ENCODE results near the gene IL18BP.

IL18BP gene

GRCh38 chr11:71998649-71999310 lies at the start of gene IL18BP:
Gene IL18BP (plus strand): TSS chr11:71998909. CDS start chr11:71999985, 1,076 bp downstream.
- DNase-seq: no peak

DNA sequence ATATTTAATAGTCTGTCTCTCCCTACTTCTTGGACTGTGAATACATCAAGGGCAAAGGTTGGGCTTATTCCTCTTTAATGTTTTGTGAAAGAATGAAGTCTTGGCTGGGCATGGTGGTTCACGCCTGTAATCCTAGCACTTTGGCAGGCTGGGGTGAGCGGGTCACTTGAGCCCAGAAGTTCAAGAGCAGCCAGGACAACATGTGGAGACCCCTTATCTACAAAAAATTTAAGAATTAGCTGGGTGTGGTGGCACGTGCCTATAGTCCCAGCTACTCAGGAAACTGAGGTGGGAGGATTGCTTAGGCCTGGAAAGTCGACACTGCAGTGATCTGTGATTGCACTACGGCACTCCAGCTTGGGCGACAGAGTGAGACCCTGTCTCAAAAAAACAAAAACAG lies 49.7 kb upstream of the IL18BP start:
- no peak for DNase-seq

DNA sequence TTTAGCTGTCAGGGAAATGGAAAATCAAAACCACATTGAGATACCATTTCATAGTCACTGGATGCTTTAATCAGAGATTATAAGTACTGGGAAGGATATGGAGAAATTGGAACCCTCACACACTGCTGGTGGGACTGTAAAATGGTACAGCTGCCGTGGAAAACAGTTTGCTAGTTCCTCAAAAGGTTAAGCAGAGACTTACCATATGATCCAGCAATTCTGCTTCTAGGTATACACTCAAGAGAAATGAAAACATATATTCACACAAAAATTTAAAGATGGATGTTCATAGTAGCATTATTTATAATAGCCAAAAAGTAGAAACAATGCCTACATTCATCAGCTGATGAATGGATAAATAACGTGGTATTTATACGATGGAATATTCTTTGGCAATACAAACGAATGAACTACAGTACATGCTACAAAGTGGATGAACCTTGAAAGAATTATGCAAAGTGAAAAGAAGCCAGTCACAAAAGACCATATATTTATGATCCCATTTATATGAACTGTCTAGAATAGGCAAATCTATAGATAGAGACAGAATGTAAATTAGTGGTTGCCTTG lies 46.9 kb upstream of the IL18BP start:
- DNase-seq: no peak

- no peak for DNase-seq
Observed at GRCh38 chr11:71955898-71956456, 42.7 kb upstream of the IL18BP start.

GRCh38 chr11:71962428-71963038 lies 36.2 kb upstream of the IL18BP start:
- no peak for DNase-seq

DNA sequence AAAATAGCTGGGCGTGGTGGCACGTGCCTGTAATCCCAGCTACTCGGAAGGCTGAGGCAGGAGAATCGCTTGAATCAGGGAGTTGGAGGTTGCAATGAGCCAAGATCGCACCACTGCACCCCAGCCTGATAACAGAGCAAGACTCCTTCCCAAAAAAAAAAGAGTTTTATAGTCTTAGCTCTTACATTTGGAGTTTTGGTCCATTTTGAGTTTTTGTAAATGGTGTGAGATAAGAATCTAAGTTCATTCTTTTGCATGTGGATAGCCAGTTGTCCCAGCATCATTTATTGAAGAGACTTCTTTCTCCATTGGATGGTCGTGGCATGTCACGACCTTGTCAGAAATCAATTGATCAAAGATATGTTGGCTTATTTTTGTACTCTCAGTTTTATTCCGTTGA lies 35.2 kb upstream of the IL18BP start:
- DNase-seq: no peak

DNA sequence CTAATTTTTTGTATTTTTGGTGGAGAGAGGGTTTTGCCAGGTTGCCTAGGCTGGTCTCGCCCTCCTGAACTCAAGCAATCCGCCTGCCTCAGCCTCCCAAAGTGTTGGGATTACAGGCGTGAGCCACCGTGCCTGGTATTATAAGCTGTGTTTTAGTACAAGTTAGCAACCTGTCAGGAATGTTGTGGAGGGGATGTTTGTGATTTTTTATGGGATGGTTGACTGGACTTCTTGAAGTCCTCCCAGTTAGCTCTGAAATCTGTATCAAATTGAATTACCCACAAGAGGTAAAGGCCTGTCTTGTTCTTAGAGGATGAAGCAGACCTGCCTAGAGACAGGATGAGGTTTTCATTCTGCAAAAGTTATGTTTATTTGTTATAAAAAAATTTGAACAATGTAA lies 34.1 kb upstream of the IL18BP start:
- no peak for DNase-seq

GRCh38 chr11:71971680-71972079 lies 27.0 kb upstream of the IL18BP start:
- no peak for DNase-seq

GRCh38 chr11:71976551-71976950 lies 22.2 kb upstream of the IL18BP start:
- no peak for DNase-seq

- no peak for DNase-seq
Observed at GRCh38 chr11:71977090-71977489, 21.6 kb upstream of the IL18BP start.

GRCh38 chr11:71977743-71978418 lies 20.8 kb upstream of the IL18BP start:
- DNase-seq: peak; percentile 4

DNA sequence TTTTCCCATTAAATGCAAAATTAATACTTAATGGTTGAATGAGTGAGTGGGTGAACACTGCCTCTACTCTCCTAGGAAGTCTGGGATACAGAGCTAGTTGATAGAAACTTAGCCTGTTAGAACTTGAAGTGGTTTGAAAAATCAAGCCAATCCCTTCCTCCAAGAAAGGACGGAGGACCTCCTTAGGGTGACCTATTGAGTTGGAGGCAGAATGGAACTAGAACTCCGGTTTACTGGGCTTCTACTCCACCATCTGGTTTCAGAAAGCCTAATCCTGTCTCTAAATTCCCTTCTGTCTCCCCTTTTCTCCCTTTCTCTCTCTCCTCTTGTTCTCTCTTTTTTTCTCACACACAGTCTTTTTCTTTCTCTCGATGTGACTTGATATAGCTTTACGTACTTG lies 19.6 kb upstream of the IL18BP start:
- DNase-seq: no peak

DNA sequence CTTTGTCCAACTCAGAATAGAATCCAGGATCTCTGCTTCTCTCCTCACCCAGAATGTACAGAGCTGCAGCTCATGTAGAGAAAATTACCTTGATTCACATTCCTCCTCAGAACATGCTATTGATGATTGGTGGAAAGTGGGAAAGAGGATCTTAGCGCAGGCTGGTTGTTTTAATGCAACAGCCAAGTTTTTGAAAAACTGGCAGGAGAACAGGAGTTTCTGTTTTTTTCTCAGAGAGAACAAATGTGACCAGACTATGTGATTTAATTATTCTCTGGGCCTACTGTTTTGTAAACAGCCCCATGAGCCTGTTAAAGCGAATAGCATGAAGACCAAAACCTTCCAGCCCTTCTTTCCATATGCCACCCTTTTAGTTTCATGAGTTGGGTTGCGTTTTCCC lies 19.1 kb upstream of the IL18BP start:
- DNase-seq: no peak

DNA sequence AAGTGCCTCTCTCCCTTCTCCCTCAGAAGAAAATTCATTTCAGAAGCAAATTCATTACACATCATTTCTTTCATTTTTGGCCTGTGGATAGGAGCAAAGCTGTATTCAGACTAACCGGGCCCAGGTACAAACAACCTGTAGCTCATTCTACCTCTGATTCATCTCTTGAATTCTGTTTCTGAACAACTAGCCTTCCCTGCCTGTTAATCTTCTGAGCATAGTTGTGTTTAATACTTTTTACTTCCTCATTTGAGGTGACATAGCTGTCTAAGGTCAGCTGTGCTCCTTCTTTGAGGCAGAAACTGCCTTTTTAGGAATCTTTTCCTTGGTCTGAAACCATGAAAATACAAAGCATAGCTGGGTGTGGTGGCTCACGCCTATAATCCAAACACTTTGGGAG lies 12.6 kb upstream of the IL18BP start:
- no peak for DNase-seq

DNA sequence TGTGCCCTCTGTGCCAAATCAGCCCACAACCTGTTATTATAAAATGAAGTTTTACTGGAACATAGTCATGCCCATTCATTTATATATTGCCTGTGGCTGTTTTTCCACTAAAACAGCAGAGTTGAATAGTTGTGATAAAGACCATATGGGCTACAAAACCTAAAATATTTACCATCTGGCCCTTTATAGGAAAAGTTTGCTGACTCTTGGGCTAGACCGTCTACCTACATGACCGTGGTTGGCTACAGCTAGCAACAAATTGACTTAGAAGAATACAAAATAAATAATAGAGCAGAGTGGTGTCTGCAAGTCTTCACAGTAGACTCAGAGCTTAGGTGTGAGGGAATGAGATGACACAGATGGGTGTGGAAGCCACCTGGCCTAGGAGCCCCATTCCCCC lies 11.2 kb upstream of the IL18BP start:
- DNase-seq: no peak

- DNase-seq: no peak
Observed at GRCh38 chr11:71988050-71988449, 10.7 kb upstream of the IL18BP start.

- no peak for DNase-seq
Observed at GRCh38 chr11:71990701-71991100, 8.0 kb upstream of the IL18BP start.

DNA sequence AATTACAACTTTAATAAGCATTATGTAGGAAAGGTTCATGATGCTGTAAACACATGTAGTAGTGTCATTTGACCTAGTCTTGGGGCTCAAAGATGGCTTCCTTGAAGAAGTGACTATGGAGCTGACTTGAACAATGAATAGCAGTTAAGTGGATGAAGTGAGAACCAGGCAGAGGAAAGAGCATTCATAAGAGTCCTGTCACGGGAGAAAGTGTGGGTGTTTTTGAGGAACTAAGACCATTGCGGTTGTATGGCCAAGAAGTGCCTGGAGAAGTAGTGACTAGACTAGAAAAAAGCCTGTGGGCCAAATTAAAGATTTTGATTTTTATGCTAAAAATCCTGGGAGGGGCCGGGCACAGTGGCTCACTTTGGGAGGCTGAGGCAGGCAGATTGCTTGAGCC lies 7.2 kb upstream of the IL18BP start:
- DNase-seq: no peak

DNA sequence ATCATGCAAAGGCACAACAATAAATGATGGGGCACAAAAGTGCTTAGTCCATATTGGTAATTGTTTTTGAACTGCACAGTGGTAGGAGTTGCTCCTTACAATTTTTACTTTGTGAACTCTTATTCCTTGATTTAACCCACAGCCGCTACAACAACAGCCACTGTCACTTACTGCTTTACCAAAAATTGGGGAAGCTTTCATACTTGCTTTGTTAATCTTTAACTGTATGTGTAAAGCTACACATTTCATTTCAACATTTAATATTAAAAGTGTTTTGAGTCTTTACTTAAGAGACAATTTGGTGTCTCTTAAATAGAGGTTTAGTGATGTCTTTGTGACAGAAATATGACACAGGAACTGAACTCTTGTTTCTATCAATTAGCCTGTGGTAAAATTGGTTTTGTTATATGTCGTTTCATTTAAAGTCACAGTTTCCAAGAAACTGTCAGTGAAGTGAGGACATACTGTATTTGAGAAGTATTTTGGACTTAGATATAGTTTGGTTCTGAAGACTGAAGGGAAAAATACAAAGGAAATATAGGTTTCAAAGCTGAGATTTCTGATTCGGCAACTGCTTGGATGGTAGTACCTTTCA lies 6.5 kb upstream of the IL18BP start:
- DNase-seq: no peak

- no peak for DNase-seq
Observed at GRCh38 chr11:71994786-71995185, 3.9 kb upstream of the IL18BP start.

- DNase-seq: no peak
Observed at GRCh38 chr11:71995726-71996291, 2.9 kb upstream of the IL18BP start.

DNA sequence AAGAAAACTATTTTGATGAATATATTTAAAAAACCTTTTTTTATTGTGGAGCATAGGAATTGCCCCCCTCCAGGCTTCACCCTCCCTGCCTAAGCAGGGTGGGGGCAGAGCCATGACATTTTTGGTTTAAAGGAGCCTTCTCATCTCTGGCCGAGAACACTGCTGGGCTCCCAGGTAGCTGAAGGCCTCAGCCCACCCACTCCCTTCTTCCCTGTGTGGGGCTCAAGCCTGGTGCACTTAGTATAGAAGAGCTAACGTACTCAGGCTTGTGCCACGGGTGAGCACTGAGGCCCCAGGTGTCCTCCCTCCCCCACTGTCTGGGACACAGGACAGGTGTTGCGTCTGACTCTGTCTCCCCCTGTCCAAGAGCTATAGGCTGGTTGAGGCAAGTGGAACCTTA lies 2.2 kb upstream of the IL18BP start:
- no peak for DNase-seq

- DNase-seq: no peak
Observed at GRCh38 chr11:71996946-71997345, 1.8 kb upstream of the IL18BP start.
